HG03196 (cell line): ENCODE data around the gene CRISPLD2.
"Not testable (repeated sequence)": the region's sequence is repeated elsewhere in the genome, so short reads cannot be mapped to it uniquely, and the experiment has no call there.

Source experiments
- ATAC-seq: cut with Tn5 transposase; IDR thresholded peaks from one replicate; pipeline ENCODE4 v1.9.1; 2021; ENCODE audit not compliant: unreplicated experiment

Gene CRISPLD2

DNA sequence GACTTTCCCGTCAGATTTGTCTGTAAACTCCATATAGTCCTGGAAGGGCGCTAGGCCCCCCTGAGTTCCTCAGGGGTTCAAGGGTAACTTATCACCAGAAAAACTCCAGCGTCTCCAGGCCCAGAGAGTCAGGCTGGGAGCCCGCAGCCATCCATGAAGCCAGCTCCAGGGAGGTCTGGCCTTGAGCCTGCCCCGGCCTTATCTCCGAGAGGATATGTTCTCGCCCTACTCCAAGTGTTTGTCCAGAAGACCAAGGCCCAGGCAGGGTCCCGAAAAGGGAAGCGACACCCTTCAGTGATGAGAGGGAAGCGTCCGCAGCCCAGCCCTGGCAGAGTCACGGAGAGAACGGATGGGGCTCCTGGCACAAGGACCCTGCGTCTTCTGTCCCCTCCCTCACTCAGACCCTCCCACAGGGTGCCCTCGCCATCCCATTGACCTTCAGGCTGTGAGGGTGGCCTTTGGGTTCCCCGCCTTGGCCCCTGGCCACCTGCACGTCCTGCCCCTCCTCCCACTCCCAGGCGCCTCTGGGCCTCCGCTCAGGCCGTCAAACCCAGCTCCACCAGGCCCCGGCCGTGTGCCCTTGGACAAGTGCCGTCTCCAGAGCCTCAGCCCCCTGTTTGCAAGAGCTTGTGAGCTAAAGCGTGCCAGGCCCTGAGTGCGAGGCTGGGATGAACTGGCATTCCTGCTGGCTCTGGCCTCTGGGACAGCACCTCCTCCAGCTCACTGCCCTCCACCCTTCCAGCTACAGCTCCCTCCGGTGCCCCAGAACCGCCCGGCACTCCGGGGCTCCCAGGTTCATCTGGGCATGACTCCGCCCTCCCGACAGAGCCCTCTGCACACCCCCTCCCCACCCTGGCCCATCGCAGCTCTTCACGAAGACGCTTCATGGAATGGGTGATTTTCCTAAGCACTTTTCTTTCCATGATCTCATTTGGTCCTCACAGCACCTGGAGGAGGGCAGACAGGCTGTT is 108.1 kb downstream of the CRISPLD2 start:
- no peak for ATAC-seq

GRCh38 chr16:84928679-84929420 is 109.1 kb downstream of the CRISPLD2 start:
- no peak for ATAC-seq

DNA sequence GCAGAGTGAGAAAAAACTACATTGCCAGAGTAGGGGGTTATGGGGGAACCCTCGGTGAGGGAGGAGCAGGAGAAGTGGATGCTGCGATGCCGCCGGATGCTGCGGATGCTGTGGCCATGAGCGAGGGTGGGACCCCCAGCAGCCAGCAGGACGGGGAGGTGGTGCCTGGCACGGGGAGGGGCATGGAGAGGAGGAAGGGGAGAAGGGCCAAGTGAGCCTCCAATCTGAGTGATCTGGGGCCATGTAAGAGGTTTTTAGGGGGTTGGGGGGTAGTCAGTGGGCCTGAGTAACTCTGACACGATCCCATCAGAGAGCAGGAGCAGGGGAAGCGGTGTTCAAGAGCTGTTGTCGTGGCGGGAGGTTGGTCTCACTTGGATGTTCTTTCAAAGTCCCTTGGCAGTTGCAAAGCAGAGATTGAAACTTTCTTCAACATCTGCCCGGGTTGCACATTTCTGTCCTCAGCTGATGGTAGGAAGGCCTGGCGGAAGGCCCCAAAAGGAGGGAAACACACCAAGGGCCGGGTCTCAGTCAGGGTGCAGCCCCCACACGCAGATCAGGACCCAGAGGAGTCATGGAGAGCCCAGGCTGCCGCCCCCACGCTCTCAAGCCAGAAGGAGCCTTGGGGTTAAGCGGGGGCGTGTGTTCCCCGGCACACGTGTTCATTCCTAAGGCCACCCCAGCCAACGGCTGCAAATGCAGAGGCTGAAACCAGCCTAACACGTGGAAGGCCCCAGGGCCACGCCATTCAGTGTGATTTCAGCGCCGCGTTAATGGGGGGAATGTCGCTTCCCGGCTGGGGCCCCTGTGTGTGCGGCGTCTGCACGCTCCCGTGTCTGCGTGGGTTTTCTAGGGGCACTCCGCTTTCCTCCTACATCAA is 109.9 kb downstream of the CRISPLD2 start:
- ATAC-seq: no peak

DNA sequence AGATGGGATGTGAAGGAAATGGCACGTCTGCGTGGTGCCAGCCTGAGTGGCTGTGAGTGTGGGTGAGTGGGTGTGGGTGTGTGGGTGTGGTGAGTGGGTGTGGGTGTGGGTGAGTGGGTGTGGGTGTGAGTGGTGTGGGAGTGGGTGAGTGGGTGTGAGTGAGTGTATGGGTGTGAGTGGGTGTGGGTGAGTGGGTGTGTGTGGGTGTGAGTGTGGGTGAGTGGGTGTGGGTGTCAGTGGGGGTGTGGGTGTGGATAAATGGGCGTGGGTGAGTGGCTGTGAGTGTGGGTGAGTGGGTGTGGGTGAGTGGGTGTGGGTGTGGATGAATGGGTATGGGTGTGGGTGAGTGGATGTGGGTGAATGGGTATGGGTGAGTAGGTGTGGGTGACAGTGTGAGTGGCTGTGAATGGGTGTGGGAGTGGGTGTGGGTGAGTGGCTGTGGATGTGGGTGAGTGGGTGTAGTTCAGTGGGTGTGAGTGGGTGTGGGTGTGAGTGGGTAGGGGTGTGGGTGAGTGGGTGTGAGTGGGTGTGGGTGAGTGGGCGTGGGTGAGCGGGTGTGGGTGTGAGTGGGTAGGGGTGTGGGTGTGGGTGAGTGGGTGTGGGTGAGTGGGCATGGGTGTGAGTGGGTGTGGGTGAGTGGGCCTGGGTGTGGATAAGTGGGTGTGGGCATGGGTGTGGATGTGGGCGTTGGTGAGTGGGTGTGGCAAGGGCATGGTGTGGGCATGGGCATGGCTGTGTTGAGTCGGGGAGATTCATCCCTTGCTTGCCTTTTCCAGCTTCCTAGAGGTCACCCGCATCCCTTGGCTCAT is 110.7 kb downstream of the CRISPLD2 start:
- no peak for ATAC-seq

DNA sequence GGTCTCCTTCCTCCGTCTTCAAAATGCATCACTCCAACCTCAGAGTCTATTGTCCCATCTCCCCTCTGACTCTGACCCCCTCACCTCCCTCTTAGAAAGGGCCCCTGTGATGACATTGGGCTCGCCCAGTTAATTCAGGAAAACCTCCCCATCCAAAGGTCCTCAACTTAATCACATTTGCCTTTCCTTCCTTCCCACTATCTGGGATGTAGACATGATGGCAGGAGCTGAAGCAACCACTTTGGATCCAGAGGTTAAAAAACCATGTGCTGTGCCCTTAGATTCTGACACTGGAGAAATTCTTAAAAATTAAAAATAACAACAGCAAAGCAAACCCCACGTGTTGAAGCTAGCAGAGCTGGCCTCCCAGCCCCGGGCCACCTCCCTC is 111.3 kb downstream of the CRISPLD2 start:
- no peak for ATAC-seq

- no peak for ATAC-seq
Observed at GRCh38 chr16:84931506-84931905, 111.7 kb downstream of the CRISPLD2 start.

GRCh38 chr16:84932681-84933080 is 112.9 kb downstream of the CRISPLD2 start:
- ATAC-seq: no peak

DNA sequence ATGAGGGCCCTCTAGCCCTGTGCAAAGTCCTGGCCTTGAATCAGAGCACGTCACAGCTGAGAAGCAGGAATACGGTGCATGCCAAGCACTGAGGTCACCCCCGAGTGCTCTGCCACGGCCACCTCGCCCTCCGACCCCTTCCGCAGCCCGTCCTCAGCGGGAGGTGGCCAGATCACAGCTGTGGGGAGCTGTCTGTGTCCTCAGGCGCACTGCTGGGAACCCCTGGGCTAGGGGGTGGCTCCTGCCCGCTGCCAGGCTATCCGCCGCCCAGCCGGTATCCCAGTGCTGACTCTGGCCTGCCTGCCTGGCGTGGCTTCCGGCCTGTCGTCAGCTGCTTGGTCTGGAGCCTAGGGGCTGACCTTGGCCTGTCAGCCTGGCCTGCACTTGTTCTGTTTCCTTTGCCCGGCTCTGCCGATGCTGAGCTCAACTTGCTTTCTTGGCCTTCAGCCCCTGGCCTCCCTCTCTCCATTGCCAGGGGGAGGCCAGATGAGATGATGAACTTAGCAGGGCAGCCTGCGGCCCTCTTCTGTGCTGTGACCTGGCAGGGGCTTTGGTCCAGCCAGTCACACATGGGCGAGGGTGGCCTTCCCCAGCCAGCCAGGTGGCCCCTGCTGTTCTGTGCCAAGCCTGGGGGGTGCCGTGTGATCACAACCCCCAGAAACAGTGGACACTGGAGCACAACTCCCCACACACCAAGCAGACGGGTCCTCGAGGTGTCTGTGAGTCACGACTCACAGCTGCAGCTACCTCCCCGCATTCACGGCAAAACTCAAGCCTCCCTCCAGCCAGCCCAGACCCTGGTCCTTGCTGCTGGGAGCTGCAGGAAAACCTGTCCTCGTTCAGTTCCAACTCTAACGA is 114.2 kb downstream of the CRISPLD2 start:
- ATAC-seq: no peak

GRCh38 chr16:84937196-84938005 is 117.6 kb downstream of the CRISPLD2 start:
- ATAC-seq: no peak

GRCh38 chr16:84938616-84939015 is 118.8 kb downstream of the CRISPLD2 start:
- not testable (repeated sequence) for ATAC-seq

- no peak for ATAC-seq
Observed at GRCh38 chr16:84940670-84941551, 121.1 kb downstream of the CRISPLD2 start.

GRCh38 chr16:84941921-84942320 is 122.1 kb downstream of the CRISPLD2 start:
- ATAC-seq: no peak

DNA sequence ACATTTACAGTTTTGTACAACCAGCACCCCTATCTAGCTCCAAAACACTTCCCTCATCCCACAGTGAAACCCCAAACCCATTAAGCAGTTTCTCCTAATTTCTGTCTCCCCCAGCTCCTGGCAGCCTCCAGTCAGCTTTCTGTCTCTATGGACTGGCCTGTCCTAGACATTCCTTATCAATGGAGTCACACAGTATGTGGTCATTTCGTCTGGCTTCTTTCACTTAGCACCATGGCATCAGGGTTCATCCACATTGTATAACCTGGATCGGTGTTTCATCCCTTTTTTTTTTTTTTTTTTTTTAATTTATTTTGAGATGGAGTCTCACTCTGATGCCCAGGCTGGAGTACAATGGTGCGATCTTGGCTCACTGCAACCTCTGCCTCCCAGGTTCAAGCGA is 123.0 kb downstream of the CRISPLD2 start:
- ATAC-seq: no peak

DNA sequence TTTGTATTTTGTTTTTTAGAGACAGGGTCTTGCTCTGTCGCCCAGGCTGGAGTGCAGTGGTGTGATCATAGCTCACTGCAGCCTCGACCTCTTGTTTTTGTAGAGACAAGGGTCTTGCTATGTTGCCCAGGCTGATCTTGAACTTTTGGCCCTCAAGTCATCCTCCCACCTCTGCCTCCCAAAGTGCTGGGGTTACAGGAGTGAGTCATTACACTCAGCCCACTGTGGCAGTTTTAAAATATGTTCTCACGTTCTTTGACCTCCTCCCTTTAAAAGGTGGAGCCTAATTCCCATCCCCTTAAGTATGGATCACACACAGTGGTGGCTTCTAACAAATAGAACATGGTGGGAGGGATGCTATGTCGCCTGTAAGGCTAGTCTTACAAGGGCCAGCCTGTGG is 123.8 kb downstream of the CRISPLD2 start:
- no peak for ATAC-seq

GRCh38 chr16:84947022-84947421 is 127.2 kb downstream of the CRISPLD2 start:
- ATAC-seq: no peak

GRCh38 chr16:84947996-84948850 is 128.4 kb downstream of the CRISPLD2 start:
- no peak for ATAC-seq
